Activated effector memory CD4-positive, alpha-beta T cell treated with anti-CD3 and anti-CD28 coated beads, Interleukin-2, amount 50 U/mL, for 16 hours (primary cell): ENCODE measurements around the gene AP2A1.
A peak's percentile ranks its signal among the peaks of the same experiment; 100 is the strongest.

ENCODE experiments used
- DNase-seq: peaks from one replicate; pipeline ENCODE4 v3.0.0-alpha.2; 2020

The AP2A1 gene

GRCh38 chr19:49766007-49766929, 533 bp upstream of the AP2A1 start:
- DNase-seq = peak; percentile 99

GRCh38 chr19:49767381-49767780, 580 bp downstream of the AP2A1 start:
- DNase-seq = no peak

- DNase-seq = no peak
Measured at GRCh38 chr19:49767967-49768581, 1.3 kb downstream of the AP2A1 start.

GRCh38 chr19:49770529-49770928, 3.7 kb downstream of the AP2A1 start:
- no peak for DNase-seq

GRCh38 chr19:49771674-49772139, 4.9 kb downstream of the AP2A1 start:
- no peak for DNase-seq

- no peak for DNase-seq
Measured at GRCh38 chr19:49772850-49773432, 6.1 kb downstream of the AP2A1 start.

- DNase-seq = no peak
Measured at GRCh38 chr19:49773663-49774350, 7.0 kb downstream of the AP2A1 start.

- no peak for DNase-seq
Measured at GRCh38 chr19:49774969-49775368, 8.2 kb downstream of the AP2A1 start.

GRCh38 chr19:49775742-49776370, 9.1 kb downstream of the AP2A1 start:
- no peak for DNase-seq

- DNase-seq = no peak
Measured at GRCh38 chr19:49776371-49776764, 9.6 kb downstream of the AP2A1 start.

- no peak for DNase-seq
Measured at GRCh38 chr19:49779731-49780555, 13.1 kb downstream of the AP2A1 start.

- DNase-seq = no peak
Measured at GRCh38 chr19:49780861-49781260, 14.1 kb downstream of the AP2A1 start.

GRCh38 chr19:49781394-49781793, 14.6 kb downstream of the AP2A1 start:
- no peak for DNase-seq

GRCh38 chr19:49782515-49782914, 15.7 kb downstream of the AP2A1 start:
- no peak for DNase-seq

GRCh38 chr19:49786376-49786820, 19.6 kb downstream of the AP2A1 start:
- DNase-seq = no peak

GRCh38 chr19:49787746-49788145, 20.9 kb downstream of the AP2A1 start:
- DNase-seq = no peak

GRCh38 chr19:49788857-49789256, 22.1 kb downstream of the AP2A1 start:
- no peak for DNase-seq

GRCh38 chr19:49790866-49791265, 24.1 kb downstream of the AP2A1 start:
- no peak for DNase-seq

GRCh38 chr19:49791776-49792445, 25.1 kb downstream of the AP2A1 start:
- DNase-seq = no peak

GRCh38 chr19:49792829-49793560, 26.2 kb downstream of the AP2A1 start:
- DNase-seq = no peak

GRCh38 chr19:49793561-49793840, 26.7 kb downstream of the AP2A1 start:
- DNase-seq = no peak
